Measurements from ENCODE around the gene NEGR1.

NEGR1 gene

DNA sequence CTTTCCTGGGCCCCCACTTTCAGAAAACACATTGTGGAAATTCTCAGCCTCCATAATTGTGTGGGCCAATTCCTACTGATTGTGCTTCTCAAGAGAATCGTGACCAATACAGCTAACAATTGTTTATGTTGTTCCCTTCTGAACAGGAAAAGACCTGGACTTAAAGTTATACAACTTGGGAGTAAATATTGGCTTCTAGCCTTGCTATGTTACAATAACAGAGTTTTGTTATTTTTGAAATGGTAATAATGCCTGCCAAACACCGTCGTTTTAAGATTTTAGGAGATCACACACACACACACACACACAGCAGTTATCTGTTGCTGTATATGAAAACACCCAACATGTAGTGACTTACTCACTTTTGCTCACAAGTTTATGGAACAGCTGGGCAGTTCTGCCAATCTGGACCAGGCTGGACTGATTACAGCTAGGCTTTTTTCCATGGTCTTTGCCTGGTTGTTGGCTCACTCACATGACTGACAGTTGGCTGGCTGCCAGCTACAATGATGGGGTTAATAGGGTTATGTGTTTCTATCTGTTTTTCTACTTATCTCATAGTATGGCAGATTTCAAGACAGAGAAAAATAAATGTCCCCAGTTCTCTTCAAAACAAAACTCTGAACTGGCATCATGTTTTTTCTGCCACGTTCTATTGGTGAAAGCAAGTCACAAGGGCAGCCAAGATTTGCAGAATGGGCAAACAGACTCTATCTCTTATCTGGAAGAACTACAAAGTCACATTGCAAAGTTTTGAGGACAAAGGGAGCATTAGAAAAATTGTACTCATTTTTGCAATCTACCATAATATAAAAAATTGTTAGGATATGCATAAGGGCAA lies 447.5 kb downstream of the NEGR1 start:
- DNase-seq: no peak

DNA sequence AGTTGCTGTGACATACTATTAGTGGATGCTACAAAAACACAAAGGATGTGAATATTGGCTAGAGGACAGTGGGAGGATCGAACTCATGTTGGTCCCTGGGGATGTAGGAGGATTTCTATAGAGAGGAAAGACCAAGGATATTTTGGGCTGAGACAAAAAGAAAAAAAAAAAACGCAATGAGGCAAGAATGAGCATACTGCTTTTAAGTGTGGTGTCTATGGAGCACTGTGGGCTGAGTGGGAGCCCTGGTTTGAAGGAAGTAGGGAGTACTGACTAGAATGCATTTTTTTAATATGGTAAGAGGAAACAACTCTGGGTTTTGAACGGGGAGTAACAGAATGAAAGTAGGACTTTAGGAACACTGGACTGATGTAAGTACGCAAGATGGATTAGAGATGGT lies 450.7 kb downstream of the NEGR1 start:
- no peak for DNase-seq

DNA sequence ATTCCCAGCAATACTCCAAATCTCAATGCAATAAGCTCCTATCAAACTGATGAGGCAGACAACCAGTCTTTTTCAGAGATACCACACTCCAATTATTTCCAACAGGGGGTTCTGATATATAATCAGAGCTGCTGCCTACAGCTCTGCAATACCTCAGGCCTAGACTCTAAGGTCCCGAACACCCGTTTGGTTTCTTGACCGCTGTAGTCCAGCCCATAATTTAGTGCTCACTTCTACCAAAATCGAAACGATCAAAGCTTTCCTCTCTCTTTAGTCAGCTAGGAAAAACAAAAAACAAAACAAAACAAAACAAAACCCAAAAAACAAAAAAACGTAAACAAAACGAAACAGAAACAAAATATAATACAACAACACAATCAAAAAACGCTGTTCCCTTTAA lies 453.0 kb downstream of the NEGR1 start:
- no peak for DNase-seq

DNA sequence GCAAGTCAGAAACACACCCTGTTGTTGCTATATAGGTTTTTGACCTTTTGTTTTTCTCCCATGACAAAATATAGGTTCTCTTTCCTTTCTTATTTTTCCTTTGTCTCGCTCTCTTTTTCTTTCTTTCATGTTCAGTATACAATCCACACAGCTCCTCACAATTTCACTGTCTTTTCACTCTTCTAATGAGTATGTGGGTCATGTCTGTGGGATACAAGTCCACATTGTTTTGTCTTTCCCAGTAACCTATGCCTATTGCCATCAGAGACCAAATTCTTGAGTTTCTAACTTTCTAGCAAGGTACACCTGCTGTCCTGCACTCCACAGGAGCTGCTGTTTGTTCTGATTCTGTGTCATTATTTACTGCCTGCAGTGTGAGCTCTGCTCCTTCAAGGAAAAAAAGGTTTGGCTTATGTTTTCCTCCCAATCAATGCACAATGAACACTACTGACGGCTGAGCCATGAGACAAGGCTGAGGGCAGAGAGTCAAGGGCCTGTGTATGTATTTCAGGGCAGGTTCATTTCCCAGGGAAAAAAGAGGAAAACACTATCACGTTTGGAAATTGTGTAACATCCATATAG lies 453.8 kb downstream of the NEGR1 start:
- DNase-seq: no peak

DNA sequence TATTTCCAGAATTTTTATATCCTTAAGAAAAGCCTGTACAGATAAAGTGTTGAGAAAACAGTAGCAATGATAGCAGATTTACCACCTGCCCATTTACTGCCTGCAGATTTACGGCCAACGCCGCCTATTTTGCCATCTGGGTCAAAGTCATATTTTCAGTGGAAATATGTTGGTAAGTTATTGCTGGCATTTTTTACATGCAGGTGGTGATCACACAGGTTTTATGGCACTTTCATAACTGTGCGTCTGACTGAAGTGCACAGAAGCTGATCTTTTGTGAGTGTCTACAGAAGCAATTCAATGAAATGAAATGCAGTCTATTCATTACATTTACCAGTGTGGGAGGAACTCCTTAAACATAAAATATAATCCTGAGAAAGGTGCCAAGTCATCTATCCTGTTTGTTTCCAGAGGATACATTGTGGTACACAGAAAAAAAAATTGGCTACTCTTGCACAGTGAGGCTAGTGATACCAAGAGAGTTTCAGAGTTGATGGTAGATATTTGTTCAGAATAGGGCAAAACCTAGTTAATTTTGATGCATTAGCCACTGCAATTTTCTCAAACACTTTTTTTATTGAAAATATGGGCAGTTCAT lies 458.5 kb downstream of the NEGR1 start:
- DNase-seq: no peak

DNA sequence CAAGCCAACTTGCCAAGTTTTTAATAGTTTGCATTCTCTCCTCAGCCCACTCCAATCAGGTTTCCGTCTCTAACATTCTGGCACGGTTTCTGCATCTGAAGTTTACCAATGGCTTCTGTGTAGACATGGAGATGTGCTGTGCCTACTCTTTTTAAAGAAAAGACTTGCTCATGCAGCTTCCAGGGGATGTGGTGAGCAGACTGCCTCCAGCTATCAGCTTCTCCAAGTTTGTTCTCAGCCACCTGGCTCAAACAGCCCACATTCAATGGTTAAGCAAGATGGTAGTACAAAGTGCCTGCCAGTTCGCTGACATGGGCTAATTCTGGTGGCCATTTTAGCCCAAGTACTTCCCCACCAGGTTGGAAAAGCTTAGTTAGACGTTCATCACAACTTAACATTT lies 465.3 kb downstream of the NEGR1 start:
- DNase-seq: no peak

DNA sequence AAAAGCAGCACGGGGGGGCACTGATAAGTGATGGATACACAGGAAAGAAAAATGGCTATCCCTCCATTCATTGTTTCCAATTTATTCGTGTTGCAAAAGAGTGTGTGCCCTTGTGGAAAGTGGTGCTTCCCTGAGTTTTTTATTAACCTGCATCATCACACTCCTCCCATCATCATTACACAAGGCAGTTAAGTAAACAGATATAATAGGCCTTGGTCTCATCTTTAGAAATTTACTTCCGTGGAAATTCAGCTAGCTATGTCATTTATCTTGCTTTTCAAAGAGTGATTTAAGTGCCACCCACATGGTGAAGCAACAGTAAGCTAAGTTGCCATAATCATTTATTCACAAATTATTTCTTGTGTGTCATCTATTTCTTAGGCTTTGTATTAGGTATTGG lies 473.3 kb downstream of the NEGR1 start:
- DNase-seq: no peak

DNA sequence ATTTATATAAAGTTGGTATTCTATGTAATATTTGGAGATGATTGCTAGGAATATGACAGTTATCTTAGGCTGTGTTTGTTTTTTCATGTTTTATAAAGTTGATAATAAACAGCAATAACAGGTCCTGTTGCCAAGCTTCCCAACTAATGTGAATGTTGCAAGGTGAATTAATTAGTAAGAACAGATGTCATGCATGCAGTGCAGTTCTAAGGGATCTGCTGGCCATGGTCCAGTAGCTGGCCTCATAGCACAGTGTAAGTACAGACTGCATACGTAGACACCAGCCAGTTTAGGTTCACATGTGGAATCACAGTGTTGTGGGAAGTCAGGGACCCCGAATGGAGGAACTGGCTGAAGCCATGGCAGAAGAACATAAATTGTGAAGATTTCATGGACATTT lies 478.2 kb downstream of the NEGR1 start:
- no peak for DNase-seq

DNA sequence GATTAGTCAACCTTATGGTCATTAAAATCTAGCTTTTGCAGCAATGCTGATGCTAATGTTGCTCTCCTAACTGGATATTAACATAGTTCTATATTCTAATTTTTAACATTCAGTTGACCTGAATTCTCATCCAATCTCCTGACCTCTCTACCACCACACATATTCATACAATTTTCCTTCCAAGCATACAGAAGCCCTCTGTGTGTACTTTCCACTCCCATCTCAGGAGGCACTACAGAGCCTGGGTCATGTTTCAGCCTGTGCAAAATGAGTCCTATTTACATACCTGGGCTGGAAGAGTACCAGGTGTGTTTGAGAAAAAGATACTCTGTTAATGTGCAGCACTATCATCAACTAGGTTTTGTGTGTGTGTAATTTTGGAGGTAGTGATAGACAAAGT lies 486.3 kb downstream of the NEGR1 start:
- DNase-seq: no peak

DNA sequence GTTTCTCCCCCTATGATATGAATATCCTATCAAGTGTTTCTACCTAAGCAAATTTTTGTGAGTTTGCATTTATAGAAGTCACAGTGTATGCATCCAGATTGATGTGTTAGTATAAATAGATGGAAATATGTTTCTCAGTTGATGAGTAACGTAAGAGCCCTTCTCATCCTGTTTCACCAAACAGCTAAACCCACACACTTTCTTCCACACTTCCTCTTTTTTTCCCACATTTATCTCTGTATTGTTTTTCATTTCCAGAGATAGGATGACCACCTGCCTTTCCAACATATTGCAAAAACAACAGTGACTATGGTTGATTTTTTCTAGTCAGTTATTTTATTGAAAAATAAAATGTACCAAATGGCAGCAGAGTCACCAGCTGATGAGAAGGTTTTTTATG lies 490.1 kb downstream of the NEGR1 start:
- DNase-seq: peak; percentile 19 to 24

DNA sequence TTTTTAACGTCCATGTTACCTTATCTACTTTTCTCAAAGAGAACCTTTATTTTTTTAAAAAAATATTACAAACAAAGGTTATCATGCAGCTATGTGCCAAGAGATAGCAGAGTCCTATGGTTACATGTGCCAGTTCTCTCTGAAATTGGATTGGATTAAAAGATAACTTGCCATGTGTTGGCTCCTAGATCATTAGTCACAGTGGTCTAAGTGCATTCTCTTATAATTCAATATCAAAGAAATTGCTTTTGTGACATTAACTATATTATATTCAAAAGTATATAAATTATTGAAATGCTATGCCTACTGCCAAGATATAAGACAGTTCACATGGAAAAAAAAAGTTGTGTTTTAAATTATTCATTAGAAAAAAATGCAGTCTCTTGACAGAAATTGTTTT lies 494.2 kb downstream of the NEGR1 start:
- DNase-seq: no peak

DNA sequence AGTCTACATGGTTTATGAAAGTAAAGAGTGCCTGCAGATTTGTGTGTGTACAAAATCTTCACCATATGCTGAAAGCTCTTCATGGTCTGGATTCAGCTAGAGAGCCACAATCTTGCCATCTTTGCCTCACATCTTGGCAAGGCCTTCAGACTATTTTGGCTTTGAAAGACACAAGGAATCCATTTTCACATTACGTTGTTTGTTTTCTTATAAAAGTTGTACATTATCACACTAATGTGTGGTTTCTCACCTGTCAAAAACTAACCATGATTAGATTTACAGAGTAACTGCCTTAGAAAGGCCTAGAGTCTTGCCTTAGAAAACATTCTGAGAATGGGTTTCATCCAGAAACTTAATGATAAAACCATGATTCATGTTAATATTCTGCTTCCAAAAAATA lies 494.6 kb downstream of the NEGR1 start:
- DNase-seq: no peak

DNA sequence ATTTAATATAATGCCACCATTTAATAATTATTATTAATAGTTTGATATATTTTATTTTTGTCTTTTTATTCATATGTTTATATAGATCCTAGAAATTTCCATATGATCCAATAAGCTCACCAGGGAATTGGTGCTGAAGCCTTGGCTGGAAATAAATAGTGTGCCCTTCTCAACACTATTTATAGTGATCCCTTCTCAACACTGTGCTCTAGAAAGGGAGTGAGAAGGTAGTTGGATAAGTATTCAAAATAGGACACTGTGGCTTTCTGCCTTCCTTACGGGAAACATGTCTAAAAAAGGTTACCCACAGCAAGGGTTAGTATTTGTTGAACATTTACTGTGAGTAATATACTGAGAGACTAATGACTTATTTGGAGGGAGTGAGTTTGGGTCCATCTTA lies 496.1 kb downstream of the NEGR1 start:
- no peak for DNase-seq

DNA sequence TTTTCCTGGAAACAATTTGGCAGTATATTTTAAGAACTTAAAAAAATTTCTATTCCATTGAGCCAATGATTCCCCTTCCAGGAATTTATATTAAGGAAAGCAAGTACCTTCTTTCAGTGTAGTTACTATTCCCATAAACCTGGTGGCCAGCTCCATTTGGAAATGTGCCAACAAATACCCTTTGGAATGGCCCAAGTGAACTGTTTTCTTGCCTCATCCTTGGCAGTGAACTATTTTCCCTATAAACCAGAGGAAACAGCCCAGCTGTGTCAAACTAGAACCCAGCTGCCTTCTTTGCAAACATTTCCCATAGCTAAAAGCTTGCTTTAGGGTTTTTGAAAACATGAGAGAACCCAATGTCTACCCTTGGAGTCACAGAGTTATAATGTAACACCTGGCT lies 496.9 kb downstream of the NEGR1 start:
- no peak for DNase-seq

DNA sequence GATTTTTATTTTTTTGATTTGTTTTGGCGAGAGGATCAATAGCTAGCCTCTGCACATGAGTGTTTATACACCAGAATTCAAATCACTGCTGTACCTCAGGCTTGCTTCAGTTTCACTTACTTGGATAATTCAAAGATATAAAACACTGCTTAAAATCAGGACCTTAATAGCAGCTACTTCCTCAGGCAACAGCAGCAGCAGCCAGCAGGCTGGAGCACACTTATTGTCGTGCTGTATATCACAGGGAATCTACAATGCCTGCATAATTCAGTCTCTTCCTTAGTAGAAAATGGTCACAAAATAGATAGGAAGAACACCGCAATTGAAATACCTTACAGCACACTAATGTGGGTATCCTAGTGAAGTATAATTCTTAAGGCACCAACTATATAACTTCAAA lies 497.3 kb downstream of the NEGR1 start:
- DNase-seq: no peak

DNA sequence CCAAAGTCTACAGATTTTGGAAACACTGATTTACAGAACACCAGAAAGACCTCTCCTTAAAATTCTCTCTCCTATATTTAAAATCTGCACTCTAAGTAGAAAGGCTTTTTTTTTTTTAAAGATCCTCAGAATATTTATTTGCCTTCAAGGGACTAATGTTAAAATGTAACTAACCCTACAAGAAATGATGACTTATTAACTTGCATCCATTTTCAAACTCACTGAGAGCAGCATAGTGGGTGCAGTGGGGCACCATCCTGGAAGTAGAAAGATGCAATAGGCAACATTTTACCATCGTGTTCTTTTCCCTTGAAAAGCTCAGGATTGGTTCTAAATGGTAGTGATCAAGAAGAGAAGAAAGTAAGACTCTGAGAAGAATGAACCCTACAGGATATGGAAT lies 498.1 kb downstream of the NEGR1 start:
- no peak for DNase-seq

DNA sequence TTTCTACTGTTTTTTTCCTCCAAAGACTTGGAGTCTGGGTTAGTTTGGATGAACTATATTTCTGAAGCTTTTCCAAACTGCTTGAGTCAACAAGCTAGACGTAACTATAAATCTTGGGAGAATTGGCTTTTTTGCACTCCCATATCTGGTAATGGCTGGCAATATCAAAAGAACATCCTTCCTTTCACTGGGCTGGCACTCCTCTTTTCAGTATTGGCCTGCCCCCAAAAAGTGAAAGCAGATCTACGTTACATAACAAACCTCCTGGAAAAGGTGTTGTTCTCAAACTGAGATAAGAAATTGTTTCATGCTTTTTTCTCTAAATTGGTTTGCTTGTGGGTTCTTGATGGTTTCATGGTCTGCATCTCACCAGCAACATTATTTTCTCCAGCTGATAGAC lies 499.3 kb downstream of the NEGR1 start:
- no peak for DNase-seq

DNA sequence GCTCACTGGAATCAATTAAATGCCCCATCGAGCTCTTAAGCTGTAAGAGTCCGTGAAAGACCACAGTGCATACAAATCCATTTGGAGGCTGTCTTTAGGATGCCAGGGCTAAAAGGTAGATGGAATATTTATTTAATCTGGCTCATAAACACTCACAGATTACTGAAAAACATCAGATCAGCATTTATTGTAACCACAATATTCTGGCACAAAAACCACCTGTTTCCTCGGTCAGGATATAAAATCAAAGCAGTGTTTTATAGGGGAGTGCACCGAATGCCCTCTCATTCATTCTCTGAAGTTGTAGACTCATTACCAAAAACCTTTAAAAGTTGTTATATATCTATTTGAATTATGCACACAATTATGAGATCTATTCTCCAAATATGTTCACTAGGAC lies 500.9 kb downstream of the NEGR1 start:
- DNase-seq: no peak

DNA sequence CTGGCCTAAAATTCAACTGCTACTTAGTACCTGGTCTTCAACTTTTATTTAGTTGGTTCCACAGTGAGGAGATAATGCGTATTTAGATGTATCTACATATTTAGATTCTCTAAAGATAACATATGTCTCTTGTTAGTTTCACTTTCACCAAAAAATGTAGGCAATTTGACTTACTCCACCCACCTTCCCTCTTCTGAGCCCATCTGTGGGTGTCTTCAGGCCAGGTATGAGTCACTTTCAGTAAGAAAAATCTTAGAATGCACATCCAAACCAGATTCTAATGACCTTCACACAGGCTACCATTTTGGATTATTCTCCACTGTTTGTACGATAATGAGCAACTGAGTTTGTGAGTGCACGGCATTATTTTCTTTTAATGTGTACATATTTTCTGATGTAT lies 501.7 kb downstream of the NEGR1 start:
- DNase-seq: no peak

DNA sequence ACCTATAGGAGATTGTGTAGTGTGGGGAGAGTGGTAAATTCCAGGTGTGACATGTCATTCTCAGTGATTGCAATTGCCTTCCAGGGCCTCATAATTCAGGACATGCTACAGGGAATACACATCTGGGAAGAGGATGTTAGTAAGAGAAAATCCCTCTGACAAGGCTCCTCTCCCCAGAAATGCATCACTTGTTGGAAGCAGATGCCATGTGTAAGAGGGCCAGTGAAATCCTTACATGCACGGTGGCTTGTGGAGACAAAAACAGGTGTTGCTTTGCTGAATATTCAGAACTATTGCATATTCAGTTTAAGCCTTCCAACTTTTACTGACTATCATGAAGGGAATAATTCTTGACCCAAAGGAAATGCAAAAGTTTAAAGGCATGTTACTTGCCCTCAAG lies 503.4 kb downstream of the NEGR1 start:
- no peak for DNase-seq

DNA sequence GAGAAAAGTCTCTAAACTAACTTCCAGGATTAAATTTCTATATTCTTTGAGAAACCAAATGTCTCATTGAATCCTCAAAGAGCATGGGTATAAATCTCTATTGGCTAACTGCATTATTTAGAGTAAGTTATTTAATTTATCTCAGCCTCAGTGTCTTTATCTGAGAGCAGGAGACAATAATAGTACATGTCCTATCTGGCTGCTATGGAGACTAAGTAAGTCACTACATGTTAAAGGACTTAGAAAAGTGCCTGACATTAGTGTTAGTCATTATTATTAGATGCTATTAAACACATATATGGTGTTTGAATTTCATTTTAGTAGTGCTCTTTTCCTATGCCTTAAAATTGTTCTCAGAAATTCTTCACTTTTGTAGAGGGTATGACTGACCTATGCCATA lies 505.2 kb downstream of the NEGR1 start:
- DNase-seq: no peak

DNA sequence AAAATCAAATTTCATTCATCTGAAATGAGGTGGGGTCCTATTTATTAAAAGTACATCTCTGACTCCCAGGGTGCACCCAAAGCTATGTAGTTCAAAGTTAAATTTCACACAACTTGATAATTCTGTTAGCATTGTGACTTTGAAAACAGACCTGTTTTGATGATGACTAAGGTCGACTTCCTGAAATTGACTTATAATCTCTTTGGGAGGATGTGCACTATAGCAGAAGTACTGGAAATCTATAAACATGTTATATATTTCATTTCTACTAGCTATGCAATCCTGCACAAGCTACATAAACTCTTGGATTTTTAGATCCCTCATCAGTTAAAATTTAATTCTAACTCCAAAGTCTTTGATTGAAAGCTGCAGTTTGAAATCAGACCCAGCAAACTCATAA lies 507.6 kb downstream of the NEGR1 start:
- no peak for DNase-seq

DNA sequence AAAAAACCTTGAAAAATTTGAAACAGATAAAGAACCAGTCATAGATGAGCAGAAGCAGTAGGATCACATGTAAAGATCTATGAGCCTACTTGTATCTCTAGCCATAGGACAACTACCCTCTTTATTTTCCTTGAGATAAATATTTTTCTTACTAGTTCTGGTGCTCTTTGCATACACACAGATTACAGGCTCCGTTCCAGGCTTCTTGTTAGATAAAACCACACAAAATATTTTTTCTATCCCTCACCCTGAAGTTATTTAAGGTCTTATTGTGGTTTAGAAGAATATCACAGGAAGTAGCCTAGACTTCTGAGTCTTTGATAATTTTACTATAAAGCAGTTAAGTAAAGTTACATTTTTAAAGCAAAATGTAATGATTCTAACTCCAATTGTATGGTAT lies 512.2 kb downstream of the NEGR1 start:
- no peak for DNase-seq

DNA sequence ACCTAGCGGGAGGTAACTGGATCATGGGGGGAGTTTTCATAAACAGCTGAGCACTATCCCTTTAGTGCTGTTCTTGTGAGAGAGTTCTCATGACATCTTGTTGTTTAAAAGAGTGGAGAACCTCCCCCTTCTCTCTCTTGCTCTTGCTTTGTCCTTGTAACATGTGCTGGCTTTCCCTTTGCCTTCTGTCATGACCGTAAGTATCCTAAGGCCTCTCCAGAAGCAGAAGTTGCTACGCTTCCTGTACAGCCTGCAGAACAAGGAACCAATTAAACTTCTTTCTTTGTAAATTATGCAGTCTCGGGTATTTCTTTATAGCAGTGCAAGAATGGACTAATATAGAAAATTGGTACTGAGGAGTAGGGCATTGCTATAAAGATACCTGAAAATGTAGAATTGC lies 515.6 kb downstream of the NEGR1 start:
- no peak for DNase-seq

Measured in AML-193 (cell line).